H9 (cell line): ENCODE data around the gene GIT2. TPM values are rescaled to one million over a fixed set of nuclear protein-coding genes. Genes with fewer than 3 reads are reported as not detected.

Source experiments
- DNase-seq: peaks from one replicate; pipeline ENCODE4 v3.0.0-alpha.2; 2017
- H2AFZ ChIP-seq: one replicate; pipeline ENCODE4 v1.6.1; 2013; ENCODE audit warnings: mild to moderate bottlenecking, low read length, control low read depth, moderate library complexity
- H2AK5ac ChIP-seq: 2 replicates; pipeline ENCODE4 v1.6.1; 2013; ENCODE audit warnings: low read length, control low read depth, mixed read lengths; ENCODE audit not compliant: insufficient read length
- H2BK120ac ChIP-seq: one replicate; pipeline ENCODE4 v1.6.1; 2013; ENCODE audit warnings: low read depth, mild to moderate bottlenecking, low read length, control low read depth, inconsistent platforms; ENCODE audit not compliant: poor library complexity, severe bottlenecking
- H2BK12ac ChIP-seq: 2 replicates; pipeline ENCODE4 v1.6.1; 2013; ENCODE audit warnings: low read length, control low read depth, mixed read lengths, low read depth; ENCODE audit not compliant: insufficient read length
- H2BK15ac ChIP-seq: 2 replicates; pipeline ENCODE4 v1.6.1; 2013; ENCODE audit warnings: low read depth, low read length, control low read depth
- H2BK20ac ChIP-seq: one replicate; pipeline ENCODE4 v1.6.1; 2013; ENCODE audit warnings: low read depth, mild to moderate bottlenecking, low read length, control low read depth, inconsistent platforms; ENCODE audit not compliant: poor library complexity, severe bottlenecking
- H2BK5ac ChIP-seq: 2 replicates; pipeline ENCODE4 v1.6.1; 2013; ENCODE audit warnings: low read length, control low read depth, mixed read lengths; ENCODE audit not compliant: insufficient read length
- H3K14ac ChIP-seq: 2 replicates; pipeline ENCODE4 v1.6.1; 2013; ENCODE audit warnings: low read length, control low read depth; ENCODE audit not compliant: insufficient read depth
- H3K18ac ChIP-seq: 2 replicates; pipeline ENCODE4 v1.6.1; 2013; ENCODE audit warnings: low read depth, mild to moderate bottlenecking, mixed read lengths, low read length, control low read depth; ENCODE audit not compliant: insufficient read length
- H3K23ac ChIP-seq: 2 replicates; pipeline ENCODE4 v1.6.1; 2013; ENCODE audit warnings: low read length, control low read depth, mixed read lengths, low read depth; ENCODE audit not compliant: insufficient read length
- H3K23me2 ChIP-seq: 2 replicates; pipeline ENCODE4 v1.6.1; 2013; ENCODE audit warnings: low read depth, mild to moderate bottlenecking, mixed read lengths, low read length, control low read depth; ENCODE audit not compliant: insufficient read length, poor library complexity, severe bottlenecking
- H3K27ac ChIP-seq: 2 replicates; pipeline ENCODE4 v1.5.1; 2013; ENCODE audit warnings: low read length, control low read depth, mixed read lengths, low read depth; ENCODE audit not compliant: insufficient read length
- H3K27me3 ChIP-seq: 2 replicates; pipeline ENCODE4 v1.6.1; 2013; ENCODE audit warnings: low read length, control low read depth, inconsistent platforms; ENCODE audit not compliant: insufficient read depth
- H3K4ac ChIP-seq: 2 replicates; pipeline ENCODE4 v1.6.1; 2013; ENCODE audit warnings: low read depth, mild to moderate bottlenecking, control low read depth, inconsistent platforms, low read length, moderate library complexity
- H3K4me1 ChIP-seq: 2 replicates; pipeline ENCODE4 v1.6.1; 2013; ENCODE audit warnings: low read length, control low read depth, inconsistent platforms; ENCODE audit not compliant: insufficient read depth
- H3K4me2 ChIP-seq: 2 replicates; pipeline ENCODE4 v1.6.1; 2013; ENCODE audit warnings: low read length, control low read depth, mixed read lengths; ENCODE audit not compliant: insufficient read length, insufficient read depth
- H3K56ac ChIP-seq: 2 replicates; pipeline ENCODE4 v1.6.1; 2013; ENCODE audit warnings: low read depth, mild to moderate bottlenecking, mixed read lengths, low read length, control low read depth; ENCODE audit not compliant: insufficient read length
- H3K79me1 ChIP-seq: 2 replicates; pipeline ENCODE4 v1.6.1; 2013; ENCODE audit warnings: low read depth, mild to moderate bottlenecking, moderate library complexity, low read length, control low read depth, inconsistent platforms; ENCODE audit not compliant: insufficient read depth, poor library complexity, severe bottlenecking
- H3K79me2 ChIP-seq: 2 replicates; pipeline ENCODE4 v1.6.1; 2013; ENCODE audit warnings: low read length, control low read depth, inconsistent platforms; ENCODE audit not compliant: insufficient read depth
- H3K9ac ChIP-seq: 2 replicates; pipeline ENCODE4 v1.6.1; 2013; ENCODE audit warnings: low read length, control low read depth, mixed read lengths; ENCODE audit not compliant: insufficient read length; ENCODE audit errors: extremely low read depth
- H3K9me3 ChIP-seq: one replicate; pipeline ENCODE4 v1.6.1; 2013; ENCODE audit warnings: low read depth, low read length, inconsistent platforms; ENCODE audit not compliant: control insufficient read depth
- H3T11ph ChIP-seq: one replicate; pipeline ENCODE4 v1.6.1; 2013; ENCODE audit warnings: mild to moderate bottlenecking, low read length, control low read depth, inconsistent platforms
- H4K20me1 ChIP-seq: one replicate; pipeline ENCODE4 v1.6.1; 2013; ENCODE audit not compliant: control insufficient read depth, insufficient read length, insufficient read depth
- H4K5ac ChIP-seq: 2 replicates; pipeline ENCODE4 v1.6.1; 2013; ENCODE audit warnings: low read depth, mild to moderate bottlenecking, mixed read lengths, low read length, control low read depth; ENCODE audit not compliant: insufficient read length
- H4K8ac ChIP-seq: replicated peaks from 2 replicates; pipeline ENCODE4 v1.6.1; 2013; ENCODE audit warnings: low read length, control low read depth, mixed read lengths, low read depth; ENCODE audit not compliant: insufficient read length
- H4K91ac ChIP-seq: 2 replicates; pipeline ENCODE4 v1.6.1; 2013; ENCODE audit warnings: low read depth, mild to moderate bottlenecking, moderate library complexity, mixed read lengths, low read length, control low read depth; ENCODE audit not compliant: insufficient read length
- H3K27ac Mint-ChIP-seq, 3 experiments: 2 replicates in 2 of 3; 3 replicates in 1 of 3; pipeline ENCODE4 v1.8.0; 2020 to 2021; ENCODE audit warnings: mixed read lengths in 3 of 3, mild to moderate bottlenecking in 1 of 3, moderate library complexity in 1 of 3
- H3K27me3 Mint-ChIP-seq: 2 replicates; pipeline ENCODE4 v1.8.0; 2021; ENCODE audit warnings: low read depth, mild to moderate bottlenecking, moderate library complexity, mixed read lengths
- H3K36me3 Mint-ChIP-seq, 3 experiments: 2 replicates in 2 of 3; 3 replicates in 1 of 3; pipeline ENCODE4 v1.8.0; 2020 to 2021; ENCODE audit warnings: low read depth in 3 of 3, mixed read lengths in 3 of 3; ENCODE audit not compliant: insufficient read depth in 1 of 3
- H3K4me1 Mint-ChIP-seq, 2 experiments: 2 replicates each; pipeline ENCODE4 v1.8.0; 2020; ENCODE audit warnings: mixed read lengths in 2 of 2
- H3K4me3 Mint-ChIP-seq, 2 experiments: 2 replicates in 1 of 2; 3 replicates in 1 of 2; pipeline ENCODE4 v1.8.0; 2020 to 2021; ENCODE audit warnings: mild to moderate bottlenecking in 2 of 2, mixed read lengths in 2 of 2, moderate library complexity in 1 of 2
- H3K9me3 Mint-ChIP-seq, 2 experiments: 2 replicates in 1 of 2; 3 replicates in 1 of 2; pipeline ENCODE4 v1.8.0; 2020; ENCODE audit warnings: mild to moderate bottlenecking in 2 of 2, mixed read lengths in 2 of 2, moderate library complexity in 1 of 2
- CTCF ChIP-seq: fragments of 200-600 bp; sonication (generic); conservative IDR thresholded peaks from 3 replicates; pipeline ENCODE4 v1.8.0; 2021; ENCODE audit warnings: antibody characterized with exemption, mild to moderate bottlenecking
- WGBS: extraction: QIAGEN DNeasy Blood & Tissue Kit; methylation state at CpG from one replicate; pipeline ENCODE4 v1.1.7; 2013; ENCODE audit warnings: missing lambda C conversion rate, low lambda C conversion rate, mixed read lengths; ENCODE audit not compliant: insufficient read length; ENCODE audit errors: extremely low coverage; 5-methylcytosine and 5-hydroxymethylcytosine counted together
- total RNA-seq: library from RNA; stranded (reverse); gene quantifications from 2 replicates; pipeline ENCODE4 v1.2.1, GENCODE V29; 2021

GIT2 gene
- total RNA-seq, 1 experiment from 2014 or later = 27.0 TPM

GRCh38 chr12:109892748-109893147 lies 103.4 kb downstream of the GIT2 start:
- Histone ChIP-seq H4K5ac (no peak overlapping the region), H3K23me2 (no peaks in the 10 kb centered on the region), H3K14ac (no peak overlapping the region), H3T11ph (no peak overlapping the region), H2AK5ac (no peak overlapping the region), H3K27ac (no peak overlapping the region), H3K23ac (no peak overlapping the region), H3K56ac (no peak overlapping the region), H3K9ac (no peak overlapping the region), H2BK20ac (no peak overlapping the region), H3K27me3 (peaks cover 11% of the 10 kb centered on the region; the same call in 1 of the 2 replicates), H3K18ac (no peak overlapping the region), H4K20me1 (no peaks in the 10 kb centered on the region), H2BK5ac (no peak overlapping the region), H3K79me1 (no peaks in the 10 kb centered on the region), H4K8ac (no peak overlapping the region), H3K4me2 (no peak overlapping the region), H4K91ac (no peak overlapping the region), H2BK15ac (no peak overlapping the region), H3K4me1 (peaks cover 2% of the 10 kb centered on the region; the same call in 1 of the 2 replicates), H2AFZ (no peak overlapping the region), H3K9me3 (no peaks in the 10 kb centered on the region), H3K4ac (no peak overlapping the region), H3K79me2 (no peaks in the 10 kb centered on the region), H2BK12ac (no peak overlapping the region), H2BK120ac (no peak overlapping the region)
- Mint-ChIP-seq H3K36me3 (no peaks in the 10 kb centered on the region), H3K27me3 (peaks cover 85% of the 10 kb centered on the region), H3K4me1 (peaks cover 6 to 14% of the 10 kb centered on the region in 2 experiments), H3K4me3 (no peak overlapping the region), H3K27ac (no peak overlapping the region), H3K9me3 (no peaks in the 10 kb centered on the region; a peak in 1 of 5 replicates)
- TF ChIP-seq CTCF = no peak
- no CpG with 5 or more reads among the region's 4 CpGs for WGBS
- no peak for DNase-seq
